HUES6 (cell line): Measurements from ENCODE around the gene CNTN5.

ENCODE experiments used
- H3K27ac ChIP-seq: 2 replicates; pipeline ENCODE4 v1.7.0; 2013; ENCODE audit warnings: low read depth, mild to moderate bottlenecking, low read length, inconsistent platforms
- H3K27me3 ChIP-seq: 2 replicates; pipeline ENCODE4 v1.6.1; 2013; ENCODE audit warnings: low read length; ENCODE audit not compliant: control insufficient read depth, insufficient read depth
- H3K36me3 ChIP-seq: 2 replicates; pipeline ENCODE4 v1.6.1; 2013; ENCODE audit warnings: low read length; ENCODE audit not compliant: control insufficient read depth, insufficient read depth
- H3K4me1 ChIP-seq: 2 replicates; pipeline ENCODE4 v1.6.1; 2013; ENCODE audit warnings: low read length; ENCODE audit not compliant: control insufficient read depth, insufficient read depth
- H3K4me3 ChIP-seq: 2 replicates; pipeline ENCODE4 v1.5.1; 2013; ENCODE audit warnings: low read depth, low read length
- H3K9ac ChIP-seq: one replicate; pipeline ENCODE4 v1.6.1; 2013; ENCODE audit warnings: mild to moderate bottlenecking, low read length
- H3K9me3 ChIP-seq: 2 replicates; pipeline ENCODE4 v1.6.1; 2013; ENCODE audit warnings: low read depth, low read length; ENCODE audit not compliant: control insufficient read depth, insufficient read depth

Gene CNTN5

GRCh38 chr11:99020352-99021225 is at the start of gene CNTN5:
CNTN5 (plus strand) TSS chr11:99020949.
- Histone ChIP-seq H3K27ac (no peak within 1 kb of the TSS), H3K9ac (peak within 1 kb of the TSS; percentile 46), H3K4me3 (peak within 1 kb of the TSS; percentile 70), H3K4me1 (no peaks in the 10 kb centered on the region), H3K27me3 (peaks cover 41% of the 10 kb centered on the region), H3K36me3 (no peaks in the 10 kb centered on the region), H3K9me3 (no peaks in the 10 kb centered on the region)

GRCh38 chr11:98979205-98979604 is 41.5 kb upstream of the CNTN5 start:
- no peak overlapping the region for H3K9ac ChIP-seq
- H3K4me1 ChIP-seq: no peaks in the 10 kb centered on the region
- no peaks in the 10 kb centered on the region for H3K36me3 ChIP-seq
- no peaks in the 10 kb centered on the region for H3K9me3 ChIP-seq
- H3K27ac ChIP-seq: no peak overlapping the region
- H3K27me3 ChIP-seq: no peaks in the 10 kb centered on the region
- H3K4me3 ChIP-seq: no peak overlapping the region

GRCh38 chr11:99015634-99016454 is 4.9 kb upstream of the CNTN5 start:
- Histone ChIP-seq H3K27me3 (peaks cover 23% of the 10 kb centered on the region), H3K9me3 (no peaks in the 10 kb centered on the region), H3K4me3 (no peak overlapping the region), H3K9ac (no peak overlapping the region), H3K4me1 (no peaks in the 10 kb centered on the region), H3K36me3 (no peaks in the 10 kb centered on the region), H3K27ac (no peak overlapping the region)

- Histone ChIP-seq H3K27ac (no peak overlapping the region), H3K36me3 (no peaks in the 10 kb centered on the region), H3K9me3 (no peaks in the 10 kb centered on the region), H3K9ac (no peak overlapping the region), H3K4me1 (no peaks in the 10 kb centered on the region), H3K27me3 (peaks cover 41% of the 10 kb centered on the region), H3K4me3 (no peak overlapping the region)
Observed at GRCh38 chr11:99019696-99020095, 1.1 kb upstream of the CNTN5 start.

GRCh38 chr11:99037057-99037456 is 16.3 kb downstream of the CNTN5 start:
- Histone ChIP-seq H3K36me3 (no peaks in the 10 kb centered on the region), H3K27ac (no peak overlapping the region), H3K27me3 (no peaks in the 10 kb centered on the region), H3K4me1 (no peaks in the 10 kb centered on the region), H3K9ac (no peak overlapping the region), H3K4me3 (no peak overlapping the region), H3K9me3 (no peaks in the 10 kb centered on the region)

GRCh38 chr11:99063331-99063730 is 42.6 kb downstream of the CNTN5 start:
- no peaks in the 10 kb centered on the region for H3K36me3 ChIP-seq
- no peaks in the 10 kb centered on the region for H3K27me3 ChIP-seq
- peaks cover 15% of the 10 kb centered on the region for H3K4me1 ChIP-seq
- H3K27ac ChIP-seq: no peak overlapping the region
- no peaks in the 10 kb centered on the region for H3K9me3 ChIP-seq
- H3K4me3 ChIP-seq: no peak overlapping the region
- H3K9ac ChIP-seq: no peak overlapping the region

- no peaks in the 10 kb centered on the region for H3K9me3 ChIP-seq
- H3K4me1 ChIP-seq: peaks cover 15% of the 10 kb centered on the region
- H3K36me3 ChIP-seq: no peaks in the 10 kb centered on the region
- H3K9ac ChIP-seq: no peak overlapping the region
- no peak overlapping the region for H3K27ac ChIP-seq
- H3K4me3 ChIP-seq: no peak overlapping the region
- no peaks in the 10 kb centered on the region for H3K27me3 ChIP-seq
Observed at GRCh38 chr11:99065121-99065520, 44.4 kb downstream of the CNTN5 start.

GRCh38 chr11:99066618-99067317 is 46.0 kb downstream of the CNTN5 start:
- no peak overlapping the region for H3K27ac ChIP-seq
- H3K4me1 ChIP-seq: peaks cover 15% of the 10 kb centered on the region
- no peaks in the 10 kb centered on the region for H3K27me3 ChIP-seq
- H3K9ac ChIP-seq: no peak overlapping the region
- no peak overlapping the region for H3K4me3 ChIP-seq
- H3K36me3 ChIP-seq: no peaks in the 10 kb centered on the region
- H3K9me3 ChIP-seq: no peaks in the 10 kb centered on the region

GRCh38 chr11:99068832-99069231 is 48.1 kb downstream of the CNTN5 start:
- Histone ChIP-seq H3K9me3 (no peaks in the 10 kb centered on the region), H3K27me3 (no peaks in the 10 kb centered on the region), H3K4me1 (peaks cover 15% of the 10 kb centered on the region), H3K27ac (no peak overlapping the region), H3K4me3 (no peak overlapping the region), H3K9ac (no peak overlapping the region), H3K36me3 (no peaks in the 10 kb centered on the region)

GRCh38 chr11:99069856-99070444 is 49.2 kb downstream of the CNTN5 start:
- H3K27ac ChIP-seq: no peak overlapping the region
- H3K4me1 ChIP-seq: peaks cover 15% of the 10 kb centered on the region
- peak overlapping the region; percentile 20; the same call in 1 of the 2 replicates for H3K4me3 ChIP-seq
- no peaks in the 10 kb centered on the region for H3K27me3 ChIP-seq
- no peak overlapping the region for H3K9ac ChIP-seq
- H3K36me3 ChIP-seq: no peaks in the 10 kb centered on the region
- no peaks in the 10 kb centered on the region for H3K9me3 ChIP-seq
